ENCODE data around the gene ZNF335.
A peak's percentile ranks its signal among the peaks of the same experiment; 100 is the strongest.

The ZNF335 gene

GRCh38 chr20:45912344-45912682 lies 59.7 kb downstream of the ZNF335 start:
- Histone ChIP-seq H3K4me3 (IDR thresholded peaks at IDR 0.05; ENCODE audit: insufficient read depth, low read depth, low read length) (no peak overlapping the region), H3K27ac (peak overlapping the region; percentile 84), H2AFZ (ENCODE audit: low read depth) (peak overlapping the region; percentile 70)

GRCh38 chr20:45911486-45912343 lies 60.3 kb downstream of the ZNF335 start, which contains the start of gene PLTP:
Gene PLTP (minus strand): TSS chr20:45912155. CDS start chr20:45911452, 703 bp downstream.
- Histone ChIP-seq H3K4me1 (ENCODE audit: low read depth, poor library complexity, severe bottlenecking) (peaks cover 15% of the 10 kb centered on the region), H3K36me3 (ENCODE audit: insufficient read depth) (no peaks in the 10 kb centered on the region), H3K4me2 (peak within 1 kb of the TSS; percentile 92), H4K20me1 (ENCODE audit: insufficient read depth) (no peaks in the 10 kb centered on the region), H3K27me3 (ENCODE audit: insufficient read depth, low read depth) (no peaks in the 10 kb centered on the region), H3K27ac (peak within 1 kb of the TSS; percentile 84), H3K4me3 (IDR thresholded peaks at IDR 0.05; ENCODE audit: insufficient read depth, low read depth, low read length) (no peak within 1 kb of the TSS), H2AFZ (ENCODE audit: low read depth) (peak within 1 kb of the TSS; percentile 70), H3K9ac (peak within 1 kb of the TSS; percentile 84), H3K79me2 (ENCODE audit: insufficient read depth, low read depth) (no peaks in the 10 kb centered on the region)
- no peak for TF ChIP-seq CTCF (conservative IDR thresholded peaks at IDR 0.05; ENCODE audit: low read depth, low read length)

More at GRCh38 chr20:45912344-45912682, 59.7 kb downstream of the ZNF335 start:
- no peaks in the 10 kb centered on the region for H3K27me3 ChIP-seq (ENCODE audit: insufficient read depth, low read depth)
- H3K36me3 ChIP-seq (ENCODE audit: insufficient read depth): no peaks in the 10 kb centered on the region
- peaks cover 15% of the 10 kb centered on the region for H3K4me1 ChIP-seq (ENCODE audit: low read depth, poor library complexity, severe bottlenecking)
- TF ChIP-seq CTCF (conservative IDR thresholded peaks at IDR 0.05; ENCODE audit: low read depth, low read length): no peak
- H3K4me2 ChIP-seq: peak overlapping the region; percentile 92
- H3K9ac ChIP-seq: peak overlapping the region; percentile 84
- H4K20me1 ChIP-seq (ENCODE audit: insufficient read depth): no peaks in the 10 kb centered on the region
- H3K79me2 ChIP-seq (ENCODE audit: insufficient read depth, low read depth): no peaks in the 10 kb centered on the region

- peak overlapping the region; percentile 84 for H3K9ac ChIP-seq
- no peaks in the 10 kb centered on the region for H3K79me2 ChIP-seq (ENCODE audit: insufficient read depth, low read depth)
- no peaks in the 10 kb centered on the region for H3K36me3 ChIP-seq (ENCODE audit: insufficient read depth)
- no peak for TF ChIP-seq CTCF (conservative IDR thresholded peaks at IDR 0.05; ENCODE audit: low read depth, low read length)
- peak overlapping the region; percentile 92 for H3K4me2 ChIP-seq
- peak overlapping the region; percentile 70 for H2AFZ ChIP-seq (ENCODE audit: low read depth)
- H4K20me1 ChIP-seq (ENCODE audit: insufficient read depth): no peaks in the 10 kb centered on the region
- H3K27ac ChIP-seq: peak overlapping the region; percentile 84
- H3K4me1 ChIP-seq (ENCODE audit: low read depth, poor library complexity, severe bottlenecking): peaks cover 15% of the 10 kb centered on the region
- H3K27me3 ChIP-seq (ENCODE audit: insufficient read depth, low read depth): no peaks in the 10 kb centered on the region
- H3K4me3 ChIP-seq (IDR thresholded peaks at IDR 0.05; ENCODE audit: insufficient read depth, low read depth, low read length): no peak overlapping the region
Observed at GRCh38 chr20:45910670-45911485, 61.1 kb downstream of the ZNF335 start.

- TF ChIP-seq CTCF (conservative IDR thresholded peaks at IDR 0.05; ENCODE audit: low read depth, low read length): no peak
- peak overlapping the region; percentile 27; the same call in 1 of the 2 replicates for H2AFZ ChIP-seq (ENCODE audit: low read depth)
- peaks cover 15% of the 10 kb centered on the region for H3K4me1 ChIP-seq (ENCODE audit: low read depth, poor library complexity, severe bottlenecking)
- no peaks in the 10 kb centered on the region for H3K36me3 ChIP-seq (ENCODE audit: insufficient read depth)
- H3K9ac ChIP-seq: no peak overlapping the region
- H3K27ac ChIP-seq: no peak overlapping the region
- H3K79me2 ChIP-seq (ENCODE audit: insufficient read depth, low read depth): no peaks in the 10 kb centered on the region
- no peaks in the 10 kb centered on the region for H4K20me1 ChIP-seq (ENCODE audit: insufficient read depth)
- H3K27me3 ChIP-seq (ENCODE audit: insufficient read depth, low read depth): no peaks in the 10 kb centered on the region
- H3K4me3 ChIP-seq (IDR thresholded peaks at IDR 0.05; ENCODE audit: insufficient read depth, low read depth, low read length): no peak overlapping the region
- peak overlapping the region; percentile 36; the same call in 1 of the 2 replicates for H3K4me2 ChIP-seq
Observed at GRCh38 chr20:45909817-45910669, 62.0 kb downstream of the ZNF335 start.

Data from KMS-11 (cell line).